ENCODE results near the gene SSBP1.

- TF ChIP-seq POLR2A (IDR thresholded peaks at IDR 0.05), result no peak
- TF ChIP-seq CTCF (IDR thresholded peaks at IDR 0.05), result peak in 4 of 12 donors; percentile 13 to 39 (median 27)
Observed at GRCh38 chr7:141752634-141753033, 14.5 kb downstream of the SSBP1 start.

Data from heart left ventricle (tissue), 13 donors.